ENCODE data around the gene SYP.

- TF ChIP-seq CTCF (IDR thresholded peaks at IDR 0.05; ENCODE audit: low read depth, low read length, missing input control) (no peak), YY1 (IDR thresholded peaks at IDR 0.05) (peak; percentile 87), TAF1 (conservative IDR thresholded peaks at IDR 0.05) (no peak), RAD21 (IDR thresholded peaks at IDR 0.05) (peak in 1 of 2 donors; percentile 21), SP1 (IDR thresholded peaks at IDR 0.05) (no peak), ZBTB33 (IDR thresholded peaks at IDR 0.05) (no peak), REST (IDR thresholded peaks at IDR 0.05) (peak; percentile 98), EGR1 (IDR thresholded peaks at IDR 0.05; ENCODE audit: low read depth in 2 of 2) (no peak), RXRA (IDR thresholded peaks at IDR 0.05) (no peak), JUND (IDR thresholded peaks at IDR 0.05) (no peak), GABPA (IDR thresholded peaks at IDR 0.05 in 1 of 2, conservative IDR thresholded peaks at IDR 0.05 in 1 of 2) (no peak), MAX (IDR thresholded peaks at IDR 0.05) (no peak), FOXA1 (IDR thresholded peaks at IDR 0.05) (no peak), ATF3 (IDR thresholded peaks at IDR 0.05) (no peak)
These were observed at the start of gene SYP for GRCh38 chrX:49199906-49200771.
